HEK293T (cell line): ENCODE data around the gene CCDC201.

ENCODE experiments used
- BHLHE40 ChIP-seq: fragments of 450-650 bp; IDR thresholded peaks from 2 replicates; pipeline ENCODE4 v1.6.1; 2016; ENCODE audit warnings: mild to moderate bottlenecking, moderate library complexity, borderline replicate concordance
- FOXM1 ChIP-seq: fragments of 450-650 bp; IDR thresholded peaks from 2 replicates; pipeline ENCODE4 v1.6.1; 2017; ENCODE audit warnings: mild to moderate bottlenecking, borderline replicate concordance
- HDGF ChIP-seq: fragments of 450-650 bp; IDR thresholded peaks from 2 replicates; pipeline ENCODE4 v1.6.1; 2017; ENCODE audit warnings: antibody characterized with exemption, borderline replicate concordance
- L3MBTL2 ChIP-seq: fragments of 450-650 bp; conservative IDR thresholded peaks from 2 replicates; pipeline ENCODE4 v1.6.1; 2016; ENCODE audit warnings: mild to moderate bottlenecking
- NFRKB ChIP-seq: fragments of 450-650 bp; IDR thresholded peaks from 2 replicates; pipeline ENCODE4 v1.6.1; 2016; ENCODE audit warnings: mild to moderate bottlenecking, moderate library complexity
- PKNOX1 ChIP-seq: fragments of 450-650 bp; IDR thresholded peaks from 2 replicates; pipeline ENCODE4 v1.6.1; 2016
- SP1 ChIP-seq: fragments of 450-650 bp; IDR thresholded peaks from 2 replicates; pipeline ENCODE4 v1.6.1; 2017
- TARDBP ChIP-seq: fragments of 450-650 bp; IDR thresholded peaks from 2 replicates; pipeline ENCODE4 v1.6.1; 2016

DNA sequence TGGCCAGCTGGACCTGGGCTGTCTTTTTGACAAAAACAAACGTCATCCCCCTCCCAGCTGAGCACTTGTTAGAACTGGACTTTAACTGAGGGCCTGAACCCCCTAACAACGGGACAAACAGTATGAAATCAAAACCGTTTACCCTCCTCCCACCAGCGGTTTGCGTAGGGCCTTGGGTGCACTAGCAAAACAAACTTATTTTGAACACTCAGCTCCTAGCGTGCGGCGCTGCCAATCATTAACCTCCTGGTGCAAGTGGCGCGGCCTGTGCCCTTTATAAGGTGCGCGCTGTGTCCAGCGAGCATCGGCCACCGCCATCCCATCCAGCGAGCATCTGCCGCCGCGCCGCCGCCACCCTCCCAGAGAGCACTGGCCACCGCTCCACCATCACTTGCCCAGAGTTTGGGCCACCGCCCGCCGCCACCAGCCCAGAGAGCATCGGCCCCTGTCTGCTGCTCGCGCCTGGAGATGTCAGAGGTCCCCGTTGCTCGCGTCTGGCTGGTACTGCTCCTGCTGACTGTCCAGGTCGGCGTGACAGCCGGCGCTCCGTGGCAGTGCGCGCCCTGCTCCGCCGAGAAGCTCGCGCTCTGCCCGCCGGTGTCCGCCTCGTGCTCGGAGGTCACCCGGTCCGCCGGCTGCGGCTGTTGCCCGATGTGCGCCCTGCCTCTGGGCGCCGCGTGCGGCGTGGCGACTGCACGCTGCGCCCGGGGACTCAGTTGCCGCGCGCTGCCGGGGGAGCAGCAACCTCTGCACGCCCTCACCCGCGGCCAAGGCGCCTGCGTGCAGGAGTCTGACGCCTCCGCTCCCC lies 15.5 kb upstream of the CCDC201 start, which contains the start of gene IGFBP1:
- TF ChIP-seq L3MBTL2, result no peak
- TF ChIP-seq SP1, result no peak
- TF ChIP-seq FOXM1, result no peak
- TF ChIP-seq BHLHE40, result no peak
- no peak for TF ChIP-seq HDGF
- no peak for TF ChIP-seq PKNOX1
- TF ChIP-seq TARDBP, result no peak
- TF ChIP-seq NFRKB, result no peak
